Right lobe of liver (tissue), 4 donors: Measurements from ENCODE around the gene TMEM236.

Experiments used
- POLR2A ChIP-seq: fragments of 450-650 bp; IDR thresholded peaks from one replicate; pipeline ENCODE4 v1.6.1; 2017; ENCODE audit warnings: antibody characterized with exemption, mild to moderate bottlenecking
- TF ChIP-seq, protein P1 (sequence below), 4 donors: fragments of 200-600 bp in 3 of 4; fragments of 450-650 bp in 1 of 4; IDR thresholded peaks; one replicate each; pipeline versions ENCODE4 v1.5.1 to v1.8.0; 2016 to 2022; ENCODE audit warnings: antibody characterized with exemption in 4 of 4, mild to moderate bottlenecking in 2 of 4
- donor health status: DM: no; HTN: no; CAD: no.
- donor health status: DM: no; HTN: no; CAD: no.
- donor health status: DM: no; HTN: yes; CAD: no.

DNA sequence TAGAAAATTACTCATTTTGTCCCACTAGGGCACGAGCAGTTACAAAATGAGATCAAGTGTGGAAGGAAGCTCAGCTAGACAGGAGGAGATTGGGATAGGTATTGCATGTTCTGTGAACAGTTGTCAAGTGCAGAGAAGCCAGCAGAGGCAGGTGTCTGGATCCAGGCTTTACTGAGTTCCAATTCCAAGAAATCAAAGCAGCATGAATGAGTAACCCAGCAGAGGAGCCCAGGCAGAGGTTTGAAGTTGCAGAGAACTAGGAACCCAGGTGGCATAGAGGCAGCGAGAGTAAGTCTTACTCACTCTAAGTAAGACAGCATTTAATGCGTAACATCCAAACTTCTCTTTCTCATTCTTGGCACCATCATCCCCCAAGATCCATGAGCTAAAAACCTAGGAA lies 68.9 kb downstream of the TMEM236 start:
- TF ChIP-seq, protein P1, sequence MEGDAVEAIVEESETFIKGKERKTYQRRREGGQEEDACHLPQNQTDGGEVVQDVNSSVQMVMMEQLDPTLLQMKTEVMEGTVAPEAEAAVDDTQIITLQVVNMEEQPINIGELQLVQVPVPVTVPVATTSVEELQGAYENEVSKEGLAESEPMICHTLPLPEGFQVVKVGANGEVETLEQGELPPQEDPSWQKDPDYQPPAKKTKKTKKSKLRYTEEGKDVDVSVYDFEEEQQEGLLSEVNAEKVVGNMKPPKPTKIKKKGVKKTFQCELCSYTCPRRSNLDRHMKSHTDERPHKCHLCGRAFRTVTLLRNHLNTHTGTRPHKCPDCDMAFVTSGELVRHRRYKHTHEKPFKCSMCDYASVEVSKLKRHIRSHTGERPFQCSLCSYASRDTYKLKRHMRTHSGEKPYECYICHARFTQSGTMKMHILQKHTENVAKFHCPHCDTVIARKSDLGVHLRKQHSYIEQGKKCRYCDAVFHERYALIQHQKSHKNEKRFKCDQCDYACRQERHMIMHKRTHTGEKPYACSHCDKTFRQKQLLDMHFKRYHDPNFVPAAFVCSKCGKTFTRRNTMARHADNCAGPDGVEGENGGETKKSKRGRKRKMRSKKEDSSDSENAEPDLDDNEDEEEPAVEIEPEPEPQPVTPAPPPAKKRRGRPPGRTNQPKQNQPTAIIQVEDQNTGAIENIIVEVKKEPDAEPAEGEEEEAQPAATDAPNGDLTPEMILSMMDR (IDR thresholded peaks at IDR 0.05) = no peak
- no peak for TF ChIP-seq POLR2A
